WI38 (cell line): ENCODE measurements around the gene DPYD.

Source experiments
- H3K4me3 ChIP-seq: 2 replicates; pipeline ENCODE4 v1.5.1; 2011; ENCODE audit warnings: low read depth, mild to moderate bottlenecking, control low read depth, low read length
- CTCF ChIP-seq: IDR thresholded peaks from 2 replicates; pipeline ENCODE4 v1.5.1; 2012; ENCODE audit warnings: low read depth, mild to moderate bottlenecking, control low read depth, low read length

DPYD gene

GRCh38 chr1:97806996-97807520 is 113.8 kb downstream of the DPYD start:
- no peak for TF ChIP-seq CTCF
- H3K4me3 ChIP-seq = no peak overlapping the region

- H3K4me3 ChIP-seq = no peak overlapping the region
These were observed 114.5 kb downstream of the DPYD start for GRCh38 chr1:97806326-97806725.

GRCh38 chr1:97805093-97805492 is 115.7 kb downstream of the DPYD start:
- no peak for TF ChIP-seq CTCF
- H3K4me3 ChIP-seq = no peak overlapping the region

More at GRCh38 chr1:97806326-97806725, 114.5 kb downstream of the DPYD start:
- no peak for TF ChIP-seq CTCF

GRCh38 chr1:97803026-97803425 is 117.8 kb downstream of the DPYD start:
- no peak for TF ChIP-seq CTCF
- no peak overlapping the region for H3K4me3 ChIP-seq

GRCh38 chr1:97802011-97802410 is 118.8 kb downstream of the DPYD start:
- no peak overlapping the region for H3K4me3 ChIP-seq
- no peak for TF ChIP-seq CTCF

GRCh38 chr1:97797403-97798183 is 123.2 kb downstream of the DPYD start:
- no peak overlapping the region for H3K4me3 ChIP-seq
- no peak for TF ChIP-seq CTCF

- H3K4me3 ChIP-seq = no peak overlapping the region
- no peak for TF ChIP-seq CTCF
These were observed 124.1 kb downstream of the DPYD start for GRCh38 chr1:97796711-97797110.
